ENCODE data around the gene KIF1A.

KIF1A gene

GRCh38 chr2:240786355-240786841 is 33.6 kb downstream of the KIF1A start:
- TF ChIP-seq FOXP2 (optimal IDR thresholded peaks at IDR 0.05; ENCODE audit: borderline replicate concordance, extremely low read depth, extremely low read length, insufficient read depth) (no peak), REST (IDR thresholded peaks at IDR 0.05; ENCODE audit: insufficient read depth in 1 of 2, low read depth in 2 of 2, low read length in 2 of 2) (no peak), POLR2AphosphoS5 (IDR thresholded peaks at IDR 0.05; ENCODE audit: low read depth, low read length) (no peak), SIN3A (IDR thresholded peaks at IDR 0.05; ENCODE audit: borderline replicate concordance, insufficient read depth, low read length) (no peak), TAF1 (IDR thresholded peaks at IDR 0.05; ENCODE audit: borderline replicate concordance, insufficient read depth, low read length) (no peak)

- TF ChIP-seq TAF1 (IDR thresholded peaks at IDR 0.05; ENCODE audit: borderline replicate concordance, insufficient read depth, low read length) (no peak), SIN3A (IDR thresholded peaks at IDR 0.05; ENCODE audit: borderline replicate concordance, insufficient read depth, low read length) (no peak), POLR2AphosphoS5 (IDR thresholded peaks at IDR 0.05; ENCODE audit: low read depth, low read length) (no peak), REST (IDR thresholded peaks at IDR 0.05; ENCODE audit: insufficient read depth in 1 of 2, low read depth in 2 of 2, low read length in 2 of 2) (no peak), FOXP2 (optimal IDR thresholded peaks at IDR 0.05; ENCODE audit: borderline replicate concordance, extremely low read depth, extremely low read length, insufficient read depth) (no peak)
These were observed 34.3 kb downstream of the KIF1A start for GRCh38 chr2:240785424-240786335.

- TF ChIP-seq SIN3A (IDR thresholded peaks at IDR 0.05; ENCODE audit: borderline replicate concordance, insufficient read depth, low read length) (no peak), TAF1 (IDR thresholded peaks at IDR 0.05; ENCODE audit: borderline replicate concordance, insufficient read depth, low read length) (no peak), POLR2AphosphoS5 (IDR thresholded peaks at IDR 0.05; ENCODE audit: low read depth, low read length) (no peak), REST (IDR thresholded peaks at IDR 0.05; ENCODE audit: insufficient read depth in 1 of 2, low read depth in 2 of 2, low read length in 2 of 2) (no peak), FOXP2 (optimal IDR thresholded peaks at IDR 0.05; ENCODE audit: borderline replicate concordance, extremely low read depth, extremely low read length, insufficient read depth) (no peak)
These were observed 35.2 kb downstream of the KIF1A start for GRCh38 chr2:240784629-240785423.

GRCh38 chr2:240783819-240784621 is 36.0 kb downstream of the KIF1A start:
- TF ChIP-seq TAF1 (IDR thresholded peaks at IDR 0.05; ENCODE audit: borderline replicate concordance, insufficient read depth, low read length) (no peak), FOXP2 (optimal IDR thresholded peaks at IDR 0.05; ENCODE audit: borderline replicate concordance, extremely low read depth, extremely low read length, insufficient read depth) (no peak), SIN3A (IDR thresholded peaks at IDR 0.05; ENCODE audit: borderline replicate concordance, insufficient read depth, low read length) (no peak), POLR2AphosphoS5 (IDR thresholded peaks at IDR 0.05; ENCODE audit: low read depth, low read length) (no peak), REST (IDR thresholded peaks at IDR 0.05; ENCODE audit: insufficient read depth in 1 of 2, low read depth in 2 of 2, low read length in 2 of 2) (no peak)
